K562 (cell line): Measurements from ENCODE around the gene POMT1. TPM values are rescaled to one million over a fixed set of nuclear protein-coding genes. Genes with fewer than 3 reads are reported as not detected.

Source experiments
- ASH1L ChIP-seq: fragments of 450-650 bp; IDR thresholded peaks from 2 replicates; pipeline ENCODE4 v1.6.1; 2018; ENCODE audit warnings: borderline replicate concordance, mild to moderate bottlenecking, low read depth; ENCODE audit not compliant: partially characterized antibody
- BACH1 ChIP-seq: fragments of 200-800 bp; sonication (Bioruptor generic); IDR thresholded peaks from 2 replicates; pipeline ENCODE4 v1.6.1; 2016; ENCODE audit warnings: missing genetic modification characterization, missing compliant biosample characterization
- CBX1 ChIP-seq: sonication (generic); IDR thresholded peaks from 2 replicates; pipeline ENCODE4 v1.6.1; 2016; ENCODE audit warnings: antibody characterized with exemption, low read depth, mild to moderate bottlenecking
- CCNT2 ChIP-seq: IDR thresholded peaks from 2 replicates; pipeline ENCODE4 v1.6.1; 2011; ENCODE audit warnings: borderline replicate concordance, low read depth, mild to moderate bottlenecking, moderate library complexity, mixed read lengths, low read length; ENCODE audit not compliant: insufficient read length; ENCODE audit errors: extremely low read depth
- CXXC5 ChIP-seq: fragments of 250-450 bp; sonication (Bioruptor Pico); IDR thresholded peaks from 2 replicates; pipeline ENCODE4 v1.8.0; 2022; ENCODE audit warnings: inconsistent platforms, mild to moderate bottlenecking, moderate library complexity
- ELF4 ChIP-seq: fragments of 450-650 bp; formaldehyde crosslinking; IDR thresholded peaks from 2 replicates; pipeline ENCODE4 v1.4.0; 2022; ENCODE audit warnings: missing genetic modification characterization
- GATAD2B ChIP-seq: fragments of 450-650 bp; IDR thresholded peaks from 2 replicates; pipeline ENCODE4 v1.6.1; 2017; ENCODE audit warnings: mild to moderate bottlenecking, borderline replicate concordance
- NR2C1 ChIP-seq, 2 experiments: fragments of 450-650 bp; IDR thresholded peaks; 2 replicates each; pipeline ENCODE4 v1.6.1; 2017; ENCODE audit warnings: mild to moderate bottlenecking in 2 of 2, antibody characterized with exemption in 1 of 2, inconsistent platforms in 1 of 2, missing compliant biosample characterization in 1 of 2, missing genetic modification characterization in 1 of 2
- RBBP5 ChIP-seq: fragments of 200-600 bp; sonication (generic); IDR thresholded peaks from 2 replicates; pipeline ENCODE4 v1.6.1; 2012; ENCODE audit warnings: borderline replicate concordance, mild to moderate bottlenecking, low read length, control low read depth, inconsistent platforms; ENCODE audit not compliant: insufficient read depth, poor library complexity, severe bottlenecking
- RBM34 ChIP-seq: fragments of 200-400 bp; formaldehyde crosslinking; IDR thresholded peaks from 2 replicates; pipeline ENCODE4 v1.6.1; 2018; ENCODE audit warnings: low read length, borderline replicate concordance; ENCODE audit not compliant: insufficient read depth
- RREB1 ChIP-seq: fragments of 250-450 bp; sonication (Bioruptor Pico); IDR thresholded peaks from 2 replicates; pipeline ENCODE4 v1.4.0; 2020
- STAG1 ChIP-seq: sonication (generic); formaldehyde crosslinking; IDR thresholded peaks from 2 replicates; pipeline ENCODE4 v1.5.0; 2020; ENCODE audit warnings: missing genetic modification reagents, borderline replicate concordance
- TBP ChIP-seq: optimal IDR thresholded peaks from 2 replicates; pipeline ENCODE3; 2011; ENCODE audit warnings: low read depth, low read length, improper control_type of control experiment
- ZNF224 ChIP-seq: sonication (generic); formaldehyde crosslinking; IDR thresholded peaks from 2 replicates; pipeline ENCODE4 v1.8.0; 2022; ENCODE audit warnings: mild to moderate bottlenecking, missing genetic modification reagents
- ZNF76 ChIP-seq: fragments of 250-450 bp; sonication (Bioruptor Pico); IDR thresholded peaks from 2 replicates; pipeline ENCODE4 v1.4.0; 2020; ENCODE audit warnings: mild to moderate bottlenecking, moderate library complexity, borderline replicate concordance
- polyA plus RNA-seq, 8 experiments: library from polyadenylated mRNA; depleted of rRNA in 4 of 8; stranded (reverse) in 5 of 8; unstranded in 3 of 8; fragments of >200 nt; fragmentation: Nextera tagmentation in 2 of 8; fragmentation: Illumina TruSeq in 1 of 8; extraction: Ambion mirVana in 2 of 8; extraction: Trizol in 1 of 8; gene quantifications; 2 replicates each; pipeline versions ENCODE4 v1.2.1 to v1.2.3, GENCODE V29; 2011 to 2014; ENCODE audit warnings: inconsistent platforms in 1 of 8, missing spikeins in 1 of 8
- total RNA-seq, 7 experiments: library from RNA; depleted of rRNA in 6 of 7; stranded (reverse); fragments of >200 nt in 6 of 7; fragmentation: Illumina TruSeq in 2 of 7; extraction: Trizol in 2 of 7; gene quantifications; 2 replicates each; pipeline versions ENCODE4 v1.2.1 to v1.2.3, GENCODE V29; 2011 to 2021; ENCODE audit warnings: low replicate concordance in 1 of 7
- TF ChIP-seq, protein P1 (sequence below), 3 experiments: fragments of 200-800 bp in 1 of 3; sonication (Bioruptor generic) in 1 of 3; sonication (generic) in 1 of 3; formaldehyde crosslinking in 1 of 3; IDR thresholded peaks; 2 replicates each; pipeline versions ENCODE4 v1.6.1 to v1.8.0; 2016 to 2022; ENCODE audit warnings: mild to moderate bottlenecking in 2 of 3, missing compliant biosample characterization in 2 of 3, missing genetic modification characterization in 2 of 3, missing genetic modification reagents in 1 of 3
- TF ChIP-seq, protein P2 (sequence below): fragments of 200-800 bp; sonication (Bioruptor generic); IDR thresholded peaks from 2 replicates; pipeline ENCODE4 v1.6.1; 2017; ENCODE audit warnings: missing genetic modification characterization, missing compliant biosample characterization

POMT1 gene
- total and polyA plus RNA-seq, 9 of the 15 experiments (the other 6 are each of a cell fraction or from before 2014, with no cell fraction given) = 1.8 to 23.5 (median 14.6) TPM

GRCh38 chr9:131530920-131531832 lies 28.5 kb downstream of the POMT1 start, which contains the start of gene UCK1 (continued):
- no peak for TF ChIP-seq RREB1 (CRISPR knock-in tag)
- peak; percentile 75; the same call in 1 of the 2 replicates for TF ChIP-seq GATAD2B
- peak; percentile 63 for TF ChIP-seq RBBP5
- TF ChIP-seq ZNF224 (CRISPR knock-in tag) = no peak
- TF ChIP-seq, protein P1, sequence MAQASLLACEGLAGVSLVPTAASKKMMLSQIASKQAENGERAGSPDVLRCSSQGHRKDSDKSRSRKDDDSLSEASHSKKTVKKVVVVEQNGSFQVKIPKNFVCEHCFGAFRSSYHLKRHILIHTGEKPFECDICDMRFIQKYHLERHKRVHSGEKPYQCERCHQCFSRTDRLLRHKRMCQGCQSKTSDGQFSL (CRISPR knock-in tag; IDR thresholded peaks at IDR 0.05) = peak; percentile 100
- TF ChIP-seq, protein P1 (tag; IDR thresholded peaks at IDR 0.05) = peak in 1 of 2 experiments; percentile 98; a peak in 2 of 4 replicates
- TF ChIP-seq CBX1 = 0 out of 2 replicates have a peak, but pooled peaks have one; percentile 12
- TF ChIP-seq RBM34 = no peak
- TF ChIP-seq CXXC5 = peak; percentile 81
- TF ChIP-seq STAG1 (CRISPR knock-in tag) = no peak
- peak; percentile 43 for TF ChIP-seq TBP
- 0 out of 2 replicates have a peak, but pooled peaks have one; percentile 12 for TF ChIP-seq ZNF76
- no peak for TF ChIP-seq BACH1
- TF ChIP-seq ASH1L = no peak
- peak; percentile 96 for TF ChIP-seq NR2C1 (IDR thresholded peaks at IDR 0.05)
- TF ChIP-seq NR2C1 (tag; IDR thresholded peaks at IDR 0.05) = peak; percentile 98
- TF ChIP-seq, protein P2, sequence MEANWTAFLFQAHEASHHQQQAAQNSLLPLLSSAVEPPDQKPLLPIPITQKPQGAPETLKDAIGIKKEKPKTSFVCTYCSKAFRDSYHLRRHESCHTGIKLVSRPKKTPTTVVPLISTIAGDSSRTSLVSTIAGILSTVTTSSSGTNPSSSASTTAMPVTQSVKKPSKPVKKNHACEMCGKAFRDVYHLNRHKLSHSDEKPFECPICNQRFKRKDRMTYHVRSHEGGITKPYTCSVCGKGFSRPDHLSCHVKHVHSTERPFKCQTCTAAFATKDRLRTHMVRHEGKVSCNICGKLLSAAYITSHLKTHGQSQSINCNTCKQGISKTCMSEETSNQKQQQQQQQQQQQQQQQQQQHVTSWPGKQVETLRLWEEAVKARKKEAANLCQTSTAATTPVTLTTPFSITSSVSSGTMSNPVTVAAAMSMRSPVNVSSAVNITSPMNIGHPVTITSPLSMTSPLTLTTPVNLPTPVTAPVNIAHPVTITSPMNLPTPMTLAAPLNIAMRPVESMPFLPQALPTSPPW (CRISPR knock-in tag) = peak; percentile 82
- TF ChIP-seq ELF4 (CRISPR knock-in tag) = no peak
- peak; percentile 28 for TF ChIP-seq CCNT2
